ENCODE measurements around the gene UFD1.

UFD1 gene

GRCh38 chr22:19506212-19506611 lies 27.2 kb upstream of the UFD1 start:
- TF ChIP-seq TAF1 (IDR thresholded peaks at IDR 0.05; ENCODE audit: low read depth) (no peak), USF1 (IDR thresholded peaks at IDR 0.05) (no peak), CEBPB (IDR thresholded peaks at IDR 0.05) (no peak), RAD21 (IDR thresholded peaks at IDR 0.05; ENCODE audit: low read depth) (no peak), NFIC (IDR thresholded peaks at IDR 0.05) (no peak), ZBTB7A (IDR thresholded peaks at IDR 0.05; ENCODE audit: low read depth) (no peak), TCF12 (IDR thresholded peaks at IDR 0.05; ENCODE audit: low read depth) (no peak), EP300 (IDR thresholded peaks at IDR 0.05; ENCODE audit: borderline replicate concordance) (no peak)

GRCh38 chr22:19505735-19506126 lies 26.7 kb upstream of the UFD1 start:
- no peak for TF ChIP-seq CEBPB (IDR thresholded peaks at IDR 0.05)
- TF ChIP-seq YY1 (IDR thresholded peaks at IDR 0.05; ENCODE audit: low read depth), result no peak
- TF ChIP-seq CREB1 (IDR thresholded peaks at IDR 0.05; ENCODE audit: low read depth), result no peak
- no peak for TF ChIP-seq RAD21 (IDR thresholded peaks at IDR 0.05; ENCODE audit: low read depth)
- no peak for TF ChIP-seq ZBTB7A (IDR thresholded peaks at IDR 0.05; ENCODE audit: low read depth)
- TF ChIP-seq FOXM1 (IDR thresholded peaks at IDR 0.05; ENCODE audit: borderline replicate concordance, low read depth), result no peak
- no peak for TF ChIP-seq REST (IDR thresholded peaks at IDR 0.05; ENCODE audit: low read depth)
- no peak for TF ChIP-seq TAF1 (IDR thresholded peaks at IDR 0.05; ENCODE audit: low read depth)
- no peak for TF ChIP-seq TCF12 (IDR thresholded peaks at IDR 0.05; ENCODE audit: low read depth)
- TF ChIP-seq EP300 (IDR thresholded peaks at IDR 0.05; ENCODE audit: borderline replicate concordance), result no peak

GRCh38 chr22:19504900-19505734 lies 26.1 kb upstream of the UFD1 start:
- TF ChIP-seq CEBPB (IDR thresholded peaks at IDR 0.05) (no peak), FOXM1 (IDR thresholded peaks at IDR 0.05; ENCODE audit: borderline replicate concordance, low read depth) (no peak)

GRCh38 chr22:19503869-19504268 lies 24.9 kb upstream of the UFD1 start:
- no peak for TF ChIP-seq RAD21 (IDR thresholded peaks at IDR 0.05; ENCODE audit: low read depth)

- TF ChIP-seq RAD21 (IDR thresholded peaks at IDR 0.05; ENCODE audit: low read depth), result no peak
- no peak for TF ChIP-seq MAX (IDR thresholded peaks at IDR 0.05)
- TF ChIP-seq EGR1 (IDR thresholded peaks at IDR 0.05), result no peak
- no peak for TF ChIP-seq TEAD4 (IDR thresholded peaks at IDR 0.05)
- TF ChIP-seq FOXM1 (IDR thresholded peaks at IDR 0.05; ENCODE audit: borderline replicate concordance, low read depth), result no peak
- TF ChIP-seq TCF12 (IDR thresholded peaks at IDR 0.05; ENCODE audit: low read depth), result no peak
These were observed 24.4 kb upstream of the UFD1 start for GRCh38 chr22:19503367-19503766.

GRCh38 chr22:19501897-19502447 lies 23.0 kb upstream of the UFD1 start:
- TF ChIP-seq TEAD4 (IDR thresholded peaks at IDR 0.05) (no peak), YY1 (IDR thresholded peaks at IDR 0.05; ENCODE audit: low read depth) (no peak), TAF1 (IDR thresholded peaks at IDR 0.05; ENCODE audit: low read depth) (no peak), EP300 (IDR thresholded peaks at IDR 0.05; ENCODE audit: borderline replicate concordance) (no peak), USF1 (IDR thresholded peaks at IDR 0.05) (no peak), REST (IDR thresholded peaks at IDR 0.05; ENCODE audit: low read depth) (no peak), FOXM1 (IDR thresholded peaks at IDR 0.05; ENCODE audit: borderline replicate concordance, low read depth) (no peak), CREB1 (IDR thresholded peaks at IDR 0.05; ENCODE audit: low read depth) (no peak)

- TF ChIP-seq USF1 (IDR thresholded peaks at IDR 0.05), result no peak
- no peak for TF ChIP-seq MAX (IDR thresholded peaks at IDR 0.05)
- TF ChIP-seq EGR1 (IDR thresholded peaks at IDR 0.05), result no peak
- TF ChIP-seq TCF12 (IDR thresholded peaks at IDR 0.05; ENCODE audit: low read depth), result no peak
- TF ChIP-seq YY1 (IDR thresholded peaks at IDR 0.05; ENCODE audit: low read depth), result no peak
- no peak for TF ChIP-seq NFIC (IDR thresholded peaks at IDR 0.05)
- TF ChIP-seq ZBTB7A (IDR thresholded peaks at IDR 0.05; ENCODE audit: low read depth), result no peak
- TF ChIP-seq CEBPB (IDR thresholded peaks at IDR 0.05), result no peak
- TF ChIP-seq EP300 (IDR thresholded peaks at IDR 0.05; ENCODE audit: borderline replicate concordance), result no peak
- TF ChIP-seq TEAD4 (IDR thresholded peaks at IDR 0.05), result no peak
These were observed 20.9 kb upstream of the UFD1 start for GRCh38 chr22:19499880-19500242.
